Colonic mucosa (tissue), 4 donors: ENCODE results near the gene PLCG1. TPM values are rescaled to one million over a fixed set of nuclear protein-coding genes. Genes with fewer than 3 reads are reported as not detected.

Source experiments
- DNase-seq: peaks from one replicate; pipeline ENCODE4 v3.0.0-alpha.2; 2020
- H3K27ac ChIP-seq: fragments of 200-600 bp; one replicate; pipeline ENCODE4 v1.8.0; 2021
- H3K27me3 ChIP-seq: fragments of 200-600 bp; one replicate; pipeline ENCODE4 v1.8.0; 2021
- H3K36me3 ChIP-seq: fragments of 200-600 bp; one replicate; pipeline ENCODE4 v1.8.0; 2021
- H3K4me1 ChIP-seq: fragments of 200-600 bp; one replicate; pipeline ENCODE4 v1.8.0; 2021; ENCODE audit warnings: mild to moderate bottlenecking
- H3K4me3 ChIP-seq: fragments of 200-600 bp; one replicate; pipeline ENCODE4 v1.8.0; 2021
- H3K9ac ChIP-seq, 2 donors: one replicate each; pipeline ENCODE4 v1.7.0; 2013; ENCODE audit warnings: control low read depth in 2 of 2, low read depth in 2 of 2, low read length in 2 of 2
- H3K9me3 ChIP-seq: fragments of 200-600 bp; one replicate; pipeline ENCODE4 v1.8.0; 2021
- intact Hi-C: fragments of 100-400 bp; cut with DNase I; formaldehyde crosslinking; loops from one replicate; pipeline ENCODE4 v1.14.1; 2022
- total RNA-seq, 2 donors: library from RNA; stranded (reverse); fragmentation: NEBNext Ultra II Directional in 1 of 2; extraction: Animal tissue kit (Norgen Biotek cat#: 25700) in 1 of 2; gene quantifications; one replicate each; pipeline ENCODE4 v1.2.1, GENCODE V29; 2021
- TF ChIP-seq, protein P1 (sequence below): fragments of 200-600 bp; IDR thresholded peaks from one replicate; pipeline ENCODE4 v1.8.0; 2022; ENCODE audit warnings: antibody characterized with exemption, mild to moderate bottlenecking
- donor health status: healthy.
- donor health status: DM: no; HTN: no; CAD: no.
- donor health status: DM: no; HTN: no; CAD: no.

The PLCG1 gene
- total RNA-seq, 2 donors from 2014 or later: 57.3 to 67.4 TPM

DNA sequence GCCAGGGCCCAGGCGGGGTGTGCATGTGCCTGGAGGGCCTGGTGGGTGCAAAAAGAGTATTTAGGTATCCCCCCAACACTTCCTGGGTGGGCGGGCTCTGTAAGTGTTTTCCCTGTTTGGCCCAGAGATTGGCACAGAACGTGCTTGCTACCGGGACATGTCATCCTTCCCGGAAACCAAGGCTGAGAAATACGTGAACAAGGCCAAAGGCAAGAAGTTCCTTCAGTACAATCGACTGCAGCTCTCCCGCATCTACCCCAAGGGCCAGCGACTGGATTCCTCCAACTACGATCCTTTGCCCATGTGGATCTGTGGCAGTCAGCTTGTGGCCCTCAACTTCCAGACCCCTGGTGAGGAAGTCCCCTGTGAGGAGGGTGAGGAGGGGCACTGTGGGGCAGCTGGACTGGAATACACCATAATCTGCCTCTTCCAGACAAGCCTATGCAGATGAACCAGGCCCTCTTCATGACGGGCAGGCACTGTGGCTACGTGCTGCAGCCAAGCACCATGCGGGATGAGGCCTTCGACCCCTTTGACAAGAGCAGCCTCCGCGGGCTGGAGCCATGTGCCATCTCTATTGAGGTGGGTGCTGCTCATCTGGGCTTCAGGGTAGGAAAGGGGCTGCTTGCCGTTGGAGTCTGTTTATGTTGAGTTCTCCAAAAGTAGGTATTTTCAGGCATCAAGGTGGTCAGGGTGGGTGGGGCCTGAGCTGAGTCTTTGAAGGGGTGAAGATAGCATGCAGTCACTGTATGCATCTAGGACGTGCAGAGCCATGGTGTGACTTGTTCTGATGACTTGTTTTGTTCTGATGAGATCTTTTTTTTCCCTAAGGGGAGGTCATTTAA lies 35.2 kb downstream of the PLCG1 start:
- Histone ChIP-seq H3K4me1 (no peaks in the 10 kb centered on the region), H3K9me3 (no peaks in the 10 kb centered on the region), H3K36me3 (peaks cover 6% of the 10 kb centered on the region), H3K27me3 (no peaks in the 10 kb centered on the region), H3K27ac (peak overlapping the region; percentile 15), H3K9ac (no peak overlapping the region), H3K4me3 (no peak overlapping the region)
- peak; percentile 19 for DNase-seq
- TF ChIP-seq, protein P1, sequence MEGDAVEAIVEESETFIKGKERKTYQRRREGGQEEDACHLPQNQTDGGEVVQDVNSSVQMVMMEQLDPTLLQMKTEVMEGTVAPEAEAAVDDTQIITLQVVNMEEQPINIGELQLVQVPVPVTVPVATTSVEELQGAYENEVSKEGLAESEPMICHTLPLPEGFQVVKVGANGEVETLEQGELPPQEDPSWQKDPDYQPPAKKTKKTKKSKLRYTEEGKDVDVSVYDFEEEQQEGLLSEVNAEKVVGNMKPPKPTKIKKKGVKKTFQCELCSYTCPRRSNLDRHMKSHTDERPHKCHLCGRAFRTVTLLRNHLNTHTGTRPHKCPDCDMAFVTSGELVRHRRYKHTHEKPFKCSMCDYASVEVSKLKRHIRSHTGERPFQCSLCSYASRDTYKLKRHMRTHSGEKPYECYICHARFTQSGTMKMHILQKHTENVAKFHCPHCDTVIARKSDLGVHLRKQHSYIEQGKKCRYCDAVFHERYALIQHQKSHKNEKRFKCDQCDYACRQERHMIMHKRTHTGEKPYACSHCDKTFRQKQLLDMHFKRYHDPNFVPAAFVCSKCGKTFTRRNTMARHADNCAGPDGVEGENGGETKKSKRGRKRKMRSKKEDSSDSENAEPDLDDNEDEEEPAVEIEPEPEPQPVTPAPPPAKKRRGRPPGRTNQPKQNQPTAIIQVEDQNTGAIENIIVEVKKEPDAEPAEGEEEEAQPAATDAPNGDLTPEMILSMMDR: no peak
- intact Hi-C loops: no loop called here

DNA sequence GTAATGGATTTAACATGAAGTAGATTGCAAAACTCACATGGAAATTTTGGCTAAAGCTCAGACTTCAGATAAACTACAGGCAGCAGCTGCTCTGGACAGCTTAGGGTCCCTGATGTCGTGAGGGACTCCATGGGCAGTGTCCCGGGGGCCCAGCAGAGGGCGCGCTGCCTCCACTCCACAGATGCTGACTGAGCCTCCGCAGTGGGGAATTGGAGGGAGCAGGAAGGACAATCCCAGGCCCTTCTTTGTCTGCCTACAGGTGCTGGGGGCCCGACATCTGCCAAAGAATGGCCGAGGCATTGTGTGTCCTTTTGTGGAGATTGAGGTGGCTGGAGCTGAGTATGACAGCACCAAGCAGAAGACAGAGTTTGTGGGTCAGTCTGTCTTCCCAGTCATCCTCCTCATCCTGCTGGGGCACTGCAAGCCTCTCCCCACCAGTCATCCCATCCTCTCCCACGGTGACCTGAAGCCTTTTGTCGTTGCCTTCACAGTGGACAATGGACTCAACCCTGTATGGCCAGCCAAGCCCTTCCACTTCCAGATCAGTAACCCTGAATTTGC lies 35.9 kb downstream of the PLCG1 start:
- Histone ChIP-seq H3K4me3 (no peak overlapping the region), H3K9ac (no peak overlapping the region), H3K27ac (peak overlapping the region; percentile 15), H3K27me3 (no peaks in the 10 kb centered on the region), H3K9me3 (no peaks in the 10 kb centered on the region), H3K4me1 (no peaks in the 10 kb centered on the region), H3K36me3 (peaks cover 5% of the 10 kb centered on the region)
- intact Hi-C loops: no loop called here
- TF ChIP-seq, protein P1: peak; percentile 96
- DNase-seq: peak; percentile 86

DNA sequence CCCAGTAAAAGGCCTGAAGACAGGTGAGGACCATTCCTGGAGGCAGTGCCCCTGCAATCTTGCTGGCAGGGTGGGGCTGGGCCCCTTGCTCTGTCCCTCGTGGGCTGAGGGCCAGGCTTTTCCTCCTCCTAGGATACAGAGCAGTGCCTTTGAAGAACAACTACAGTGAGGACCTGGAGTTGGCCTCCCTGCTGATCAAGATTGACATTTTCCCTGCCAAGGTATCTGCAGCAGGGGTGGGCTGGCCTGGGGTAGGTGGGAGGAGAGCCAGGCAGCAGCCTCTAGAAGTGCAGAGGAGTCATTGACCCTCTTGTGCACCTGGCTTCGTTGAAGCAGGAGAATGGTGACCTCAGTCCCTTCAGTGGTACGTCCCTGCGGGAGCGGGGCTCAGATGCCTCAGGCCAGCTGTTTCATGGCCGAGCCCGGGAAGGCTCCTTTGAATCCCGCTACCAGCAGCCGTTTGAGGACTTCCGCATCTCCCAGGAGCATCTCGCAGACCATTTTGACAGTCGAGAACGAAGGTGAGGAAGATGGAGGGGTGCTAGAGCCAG lies 36.5 kb downstream of the PLCG1 start:
- Histone ChIP-seq H3K27me3 (no peaks in the 10 kb centered on the region), H3K9me3 (no peaks in the 10 kb centered on the region), H3K4me3 (no peak overlapping the region), H3K4me1 (no peaks in the 10 kb centered on the region), H3K36me3 (peaks cover 5% of the 10 kb centered on the region), H3K27ac (no peak overlapping the region), H3K9ac (no peak overlapping the region)
- intact Hi-C loops: loop anchor here (1.0 kb wide), 1 partner anchor 166 kb away; the partner anchor contains the start of gene LPIN3
- DNase-seq: peak; percentile 15
- TF ChIP-seq, protein P1: no peak

DNA sequence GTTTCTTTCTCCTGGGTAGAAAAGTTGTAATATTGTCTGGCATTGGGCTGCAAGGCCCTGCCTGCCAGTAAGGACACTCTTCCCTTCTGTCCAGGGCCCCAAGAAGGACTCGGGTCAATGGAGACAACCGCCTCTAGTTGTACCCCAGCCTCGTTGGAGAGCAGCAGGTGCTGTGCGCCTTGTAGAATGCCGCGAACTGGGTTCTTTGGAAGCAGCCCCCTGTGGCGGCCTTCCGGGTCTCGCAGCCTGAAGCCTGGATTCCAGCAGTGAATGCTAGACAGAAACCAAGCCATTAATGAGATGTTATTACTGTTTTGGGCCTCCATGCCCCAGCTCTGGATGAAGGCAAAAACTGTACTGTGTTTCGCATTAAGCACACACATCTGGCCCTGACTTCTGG lies 37.0 kb downstream of the PLCG1 start:
- Histone ChIP-seq H3K9me3 (no peaks in the 10 kb centered on the region), H3K27me3 (no peaks in the 10 kb centered on the region), H3K4me3 (no peak overlapping the region), H3K27ac (no peak overlapping the region), H3K36me3 (peaks cover 5% of the 10 kb centered on the region), H3K9ac (no peak overlapping the region), H3K4me1 (no peaks in the 10 kb centered on the region)
- peak; percentile 14 for DNase-seq
- intact Hi-C loops: loop anchor here (1.0 kb wide), 1 partner anchor 166 kb away; the partner anchor contains the start of gene LPIN3
- TF ChIP-seq, protein P1: no peak

DNA sequence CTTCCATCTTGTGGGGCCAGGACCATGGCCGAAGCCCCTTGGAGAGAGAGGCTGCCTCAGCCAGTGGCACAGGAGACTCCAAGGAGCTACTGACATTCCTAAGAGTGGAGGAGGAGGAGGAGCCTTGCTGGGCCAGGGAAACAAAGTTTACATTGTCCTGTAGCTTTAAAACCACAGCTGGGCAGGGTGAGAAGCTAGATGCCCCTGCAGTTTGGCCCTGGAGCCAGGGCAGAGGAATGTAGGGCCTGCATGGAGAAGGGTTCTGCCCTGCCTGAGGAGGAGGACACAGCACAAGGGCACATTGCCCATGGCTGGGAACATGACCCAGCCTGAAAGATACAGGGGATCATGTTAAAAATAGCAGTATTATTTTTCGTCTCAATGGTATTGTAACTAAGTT lies 37.4 kb downstream of the PLCG1 start:
- no peaks in the 10 kb centered on the region for H3K4me1 ChIP-seq
- no peaks in the 10 kb centered on the region for H3K9me3 ChIP-seq
- TF ChIP-seq, protein P1: no peak
- H3K9ac ChIP-seq: no peak overlapping the region
- DNase-seq: peak; percentile 11
- peaks cover 5% of the 10 kb centered on the region for H3K36me3 ChIP-seq
- no peak overlapping the region for H3K27ac ChIP-seq
- H3K4me3 ChIP-seq: no peak overlapping the region
- intact Hi-C loops: loop anchor here (1.0 kb wide), 1 partner anchor 166 kb away; the partner anchor contains the start of gene LPIN3
- no peaks in the 10 kb centered on the region for H3K27me3 ChIP-seq
